ENCODE results near the gene AGPAT4. TPM values are rescaled to one million over a fixed set of nuclear protein-coding genes. Genes with fewer than 3 reads are reported as not detected.

The AGPAT4 gene
- total RNA-seq, 2 donors from 2014 or later = 61.0 to 61.1 TPM

DNA sequence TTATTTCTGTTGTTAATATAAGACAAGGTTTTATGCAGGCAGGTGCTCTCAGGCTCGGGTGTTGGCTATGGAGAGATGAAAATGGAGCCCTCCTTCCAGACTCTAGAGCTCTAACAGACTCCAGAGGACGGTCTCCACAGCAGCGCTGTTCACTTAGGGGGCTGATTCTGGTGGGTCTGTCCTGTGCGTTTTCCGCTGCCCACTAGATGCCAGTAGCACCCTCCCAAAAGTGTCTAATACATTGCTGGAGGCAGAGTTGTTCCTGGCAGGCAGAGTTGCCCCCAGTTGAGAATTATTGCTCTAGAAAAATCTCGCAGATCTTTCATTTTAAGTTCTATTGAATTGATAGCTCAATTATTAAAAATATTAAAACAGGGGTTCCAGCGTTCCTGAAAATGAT, 172.3 kb downstream of the AGPAT4 start:
- Mint-ChIP-seq H3K27me3 (ENCODE audit: insufficient read depth) (no peaks in the 10 kb centered on the region), H3K9me3 (no peaks in the 10 kb centered on the region), H3K36me3 (ENCODE audit: low read depth) (peaks cover 66% of the 10 kb centered on the region), H3K27ac (no peak overlapping the region), H3K4me1 (peaks cover 7% of the 10 kb centered on the region), H3K4me3 (no peak overlapping the region)
- H3K27ac ChIP-seq (ENCODE audit: low read depth, low read length) = no peak overlapping the region
- H3K4me3 ChIP-seq (ENCODE audit: low read length) = no peak overlapping the region
- H3K9ac ChIP-seq (ENCODE audit: extremely low read depth, low read length, poor library complexity, severe bottlenecking) = no peak overlapping the region
- WGBS, 2 experiments (ENCODE audit: insufficient coverage in 1 of 2, insufficient read length in 1 of 2) = 95 to 100% methylated on average over 5 to 7 of the region's 7 CpGs
- peaks cover 6% of the 10 kb centered on the region for H3K4me1 ChIP-seq (ENCODE audit: control insufficient read depth, insufficient read depth, low read length)
- DNase-seq = no peak
- H3K27me3 ChIP-seq (ENCODE audit: control insufficient read depth, insufficient read depth, low read length, poor library complexity, severe bottlenecking) = no peaks in the 10 kb centered on the region
- TF ChIP-seq, protein P1, sequence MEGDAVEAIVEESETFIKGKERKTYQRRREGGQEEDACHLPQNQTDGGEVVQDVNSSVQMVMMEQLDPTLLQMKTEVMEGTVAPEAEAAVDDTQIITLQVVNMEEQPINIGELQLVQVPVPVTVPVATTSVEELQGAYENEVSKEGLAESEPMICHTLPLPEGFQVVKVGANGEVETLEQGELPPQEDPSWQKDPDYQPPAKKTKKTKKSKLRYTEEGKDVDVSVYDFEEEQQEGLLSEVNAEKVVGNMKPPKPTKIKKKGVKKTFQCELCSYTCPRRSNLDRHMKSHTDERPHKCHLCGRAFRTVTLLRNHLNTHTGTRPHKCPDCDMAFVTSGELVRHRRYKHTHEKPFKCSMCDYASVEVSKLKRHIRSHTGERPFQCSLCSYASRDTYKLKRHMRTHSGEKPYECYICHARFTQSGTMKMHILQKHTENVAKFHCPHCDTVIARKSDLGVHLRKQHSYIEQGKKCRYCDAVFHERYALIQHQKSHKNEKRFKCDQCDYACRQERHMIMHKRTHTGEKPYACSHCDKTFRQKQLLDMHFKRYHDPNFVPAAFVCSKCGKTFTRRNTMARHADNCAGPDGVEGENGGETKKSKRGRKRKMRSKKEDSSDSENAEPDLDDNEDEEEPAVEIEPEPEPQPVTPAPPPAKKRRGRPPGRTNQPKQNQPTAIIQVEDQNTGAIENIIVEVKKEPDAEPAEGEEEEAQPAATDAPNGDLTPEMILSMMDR (conservative IDR thresholded peaks at IDR 0.05) = peak; percentile 59
- no peaks in the 10 kb centered on the region for H3K9me3 ChIP-seq (ENCODE audit: control insufficient read depth, low read length)
- peaks cover 85% of the 10 kb centered on the region for H3K36me3 ChIP-seq (ENCODE audit: control insufficient read depth, insufficient read depth, low read length)

DNA sequence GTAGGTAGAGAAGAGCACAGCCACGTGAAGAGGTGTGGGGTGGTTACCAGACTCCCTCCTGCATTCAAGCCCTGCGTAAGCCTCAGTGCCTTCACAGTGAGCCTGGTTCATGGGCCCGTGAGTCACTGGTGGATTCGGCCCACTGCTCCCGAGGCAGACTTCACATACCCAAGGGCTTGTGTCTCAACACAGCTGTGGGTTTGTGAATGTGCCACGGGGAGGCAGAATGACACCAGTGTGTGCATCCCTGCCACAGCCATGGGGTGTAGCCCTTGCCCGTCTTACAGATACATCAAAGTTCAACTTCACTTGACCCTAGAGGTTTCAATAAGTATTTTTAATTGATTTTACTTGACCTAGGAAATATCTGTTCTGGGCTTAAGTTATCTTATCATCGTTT, 173.8 kb downstream of the AGPAT4 start:
- peak overlapping the region; percentile 49 for H3K27ac Mint-ChIP-seq
- peaks cover 6% of the 10 kb centered on the region for H3K4me1 ChIP-seq (ENCODE audit: control insufficient read depth, insufficient read depth, low read length)
- H3K9ac ChIP-seq (ENCODE audit: extremely low read depth, low read length, poor library complexity, severe bottlenecking) = no peak overlapping the region
- peaks cover 64% of the 10 kb centered on the region for H3K36me3 Mint-ChIP-seq (ENCODE audit: low read depth)
- no peak overlapping the region for H3K4me3 Mint-ChIP-seq
- TF ChIP-seq, protein P1 (conservative IDR thresholded peaks at IDR 0.05) = peak; percentile 20
- DNase-seq = no peak
- no peaks in the 10 kb centered on the region for H3K27me3 ChIP-seq (ENCODE audit: control insufficient read depth, insufficient read depth, low read length, poor library complexity, severe bottlenecking)
- no peaks in the 10 kb centered on the region for H3K9me3 Mint-ChIP-seq
- 89 to 93% methylated on average over 7 to 8 of the region's 8 CpGs for WGBS, 2 experiments (ENCODE audit: insufficient coverage in 1 of 2, insufficient read length in 1 of 2)
- peaks cover 7% of the 10 kb centered on the region for H3K4me1 Mint-ChIP-seq
- H3K9me3 ChIP-seq (ENCODE audit: control insufficient read depth, low read length) = no peaks in the 10 kb centered on the region
- H3K27ac ChIP-seq (ENCODE audit: low read depth, low read length) = no peak overlapping the region
- H3K4me3 ChIP-seq (ENCODE audit: low read length) = no peak overlapping the region
- H3K27me3 Mint-ChIP-seq (ENCODE audit: insufficient read depth) = no peaks in the 10 kb centered on the region
- peaks cover 83% of the 10 kb centered on the region for H3K36me3 ChIP-seq (ENCODE audit: control insufficient read depth, insufficient read depth, low read length)

DNA sequence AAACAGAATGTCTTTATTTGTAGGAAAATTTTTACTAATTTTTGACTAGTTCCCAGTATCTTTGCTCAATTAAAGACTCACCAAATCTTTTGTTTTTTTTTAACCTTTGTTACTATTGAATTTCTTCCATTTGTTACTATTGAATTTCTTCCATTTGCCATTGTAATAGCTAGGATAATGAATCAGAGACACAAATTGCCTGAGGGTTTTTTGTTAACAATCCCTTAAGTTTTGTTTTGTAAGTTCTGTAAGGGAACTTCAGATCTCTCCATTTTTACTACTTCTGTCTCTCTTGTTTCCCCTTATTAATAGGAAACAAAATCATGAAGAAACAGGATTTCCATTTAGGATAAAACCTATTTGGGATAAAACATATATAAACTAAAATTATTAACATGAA, 177.9 kb downstream of the AGPAT4 start:
- TF ChIP-seq, protein P1 (conservative IDR thresholded peaks at IDR 0.05) = no peak
- H3K4me3 Mint-ChIP-seq = no peak overlapping the region
- no peaks in the 10 kb centered on the region for H3K9me3 Mint-ChIP-seq
- H3K27me3 Mint-ChIP-seq (ENCODE audit: insufficient read depth) = no peaks in the 10 kb centered on the region
- Histone ChIP-seq H3K9me3 (ENCODE audit: control insufficient read depth, low read length) (no peaks in the 10 kb centered on the region), H3K36me3 (ENCODE audit: control insufficient read depth, insufficient read depth, low read length) (peaks cover 90% of the 10 kb centered on the region), H3K9ac (ENCODE audit: extremely low read depth, low read length, poor library complexity, severe bottlenecking) (no peak overlapping the region), H3K27ac (ENCODE audit: low read depth, low read length) (no peak overlapping the region), H3K4me3 (ENCODE audit: low read length) (no peak overlapping the region), H3K4me1 (ENCODE audit: control insufficient read depth, insufficient read depth, low read length) (peaks cover 6% of the 10 kb centered on the region), H3K27me3 (ENCODE audit: control insufficient read depth, insufficient read depth, low read length, poor library complexity, severe bottlenecking) (no peaks in the 10 kb centered on the region)
- peaks cover 58% of the 10 kb centered on the region for H3K36me3 Mint-ChIP-seq (ENCODE audit: low read depth)
- DNase-seq = no peak
- peaks cover 4% of the 10 kb centered on the region for H3K4me1 Mint-ChIP-seq
- H3K27ac Mint-ChIP-seq = no peak overlapping the region
